ENCODE measurements around the gene SYNC. TPM values are rescaled to one million over a fixed set of nuclear protein-coding genes. Genes with fewer than 3 reads are reported as not detected.
A peak's percentile ranks its signal among the peaks of the same experiment; 100 is the strongest.
"Not testable (repeated sequence)": the region's sequence is repeated elsewhere in the genome, so short reads cannot be mapped to it uniquely, and the experiment has no call there.

The SYNC gene
- total RNA-seq, 1 donor from 2014 or later, result 24.7 TPM

DNA sequence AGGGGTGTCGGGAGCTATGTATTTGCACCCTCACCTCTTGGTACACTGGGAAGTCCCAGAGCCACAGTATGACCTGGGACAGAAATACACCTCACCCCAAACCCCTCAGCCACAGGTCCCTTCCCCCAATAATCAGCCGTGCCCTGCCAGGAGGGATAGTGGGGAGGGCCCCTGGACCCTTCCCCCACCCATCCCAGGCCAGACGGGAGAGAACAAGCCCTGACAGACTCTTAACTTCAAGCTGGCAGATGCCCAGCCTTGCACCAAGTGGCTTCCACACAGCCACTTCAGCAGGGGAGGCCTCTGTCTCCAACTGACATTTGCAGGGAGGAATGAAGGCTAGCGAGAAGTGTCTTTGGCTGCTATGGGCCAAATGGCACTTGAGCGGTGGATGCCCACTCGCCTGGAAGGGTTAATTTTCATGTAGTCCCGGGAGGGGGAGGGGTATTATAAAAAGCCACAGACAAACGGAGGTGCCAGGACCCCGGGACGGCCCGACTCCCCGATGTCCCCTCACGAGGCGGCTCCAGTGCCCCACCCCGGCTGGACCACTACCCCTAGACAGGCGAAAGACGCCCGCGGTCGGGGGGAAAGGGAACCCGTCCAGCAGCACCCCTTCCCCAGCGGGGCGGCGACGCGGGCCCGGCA is 495 bp downstream of the SYNC start:
- intact Hi-C loops (cut with DNase I), result loop anchor here (5.0 kb wide), 1 partner anchor 170 kb away; the partner anchor contains the start of gene FNDC5
- ATAC-seq, result peak; percentile 29
- DNase-seq (ENCODE audit: missing footprints), result no peak

DNA sequence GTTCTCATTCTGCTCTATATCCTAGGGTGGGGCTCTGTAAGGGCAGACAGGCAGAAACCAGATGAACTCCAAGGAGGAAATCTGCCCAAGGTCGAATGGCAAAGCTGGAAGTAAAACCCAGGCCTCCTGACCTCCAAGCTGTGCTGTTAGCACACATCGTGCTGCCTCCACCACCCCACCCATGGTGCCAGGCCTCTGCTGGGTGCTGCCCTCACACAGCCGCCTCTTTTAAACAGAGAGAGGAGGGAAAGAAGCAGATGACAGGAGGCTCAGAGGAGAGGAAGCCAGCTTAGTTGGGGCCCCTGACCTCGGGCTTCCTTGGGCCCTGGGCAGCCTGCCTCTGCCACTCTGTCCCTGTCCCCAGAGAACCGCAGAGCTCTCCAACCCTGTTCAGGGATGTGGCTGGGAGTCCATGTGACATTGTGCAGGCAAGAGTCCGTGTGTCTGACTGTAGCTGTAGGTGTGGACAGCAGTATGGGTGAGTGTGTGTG is 1.1 kb downstream of the SYNC start:
- ATAC-seq (peak; percentile 50), DNase-seq (ENCODE audit: missing footprints) (no peak)
- intact Hi-C loops (cut with DNase I), result loop anchor here (5.0 kb wide), 1 partner anchor 171 kb away; the partner anchor contains the start of gene FNDC5

DNA sequence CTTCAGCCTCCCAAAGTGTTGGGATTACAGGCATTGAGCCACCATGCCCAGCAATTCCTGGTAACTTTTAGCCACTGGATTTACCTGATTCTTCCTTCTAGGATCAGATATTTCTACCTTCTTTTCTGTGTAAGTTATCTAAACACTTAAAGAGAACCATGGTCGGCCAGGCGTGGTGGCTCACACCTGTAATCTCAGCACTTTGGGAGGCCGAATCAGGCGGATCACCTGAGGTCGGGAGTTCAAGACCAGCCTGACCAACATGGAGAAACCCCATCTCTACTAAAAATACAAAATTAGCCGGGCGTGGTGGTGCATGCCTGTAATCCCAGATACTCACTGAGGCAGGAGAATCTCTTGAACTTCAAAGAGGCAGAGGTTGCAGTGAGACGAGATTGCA is 5.6 kb downstream of the SYNC start:
- DNase-seq (ENCODE audit: missing footprints); intact Hi-C loops (cut with DNase I); ATAC-seq: not testable (repeated sequence)

DNA sequence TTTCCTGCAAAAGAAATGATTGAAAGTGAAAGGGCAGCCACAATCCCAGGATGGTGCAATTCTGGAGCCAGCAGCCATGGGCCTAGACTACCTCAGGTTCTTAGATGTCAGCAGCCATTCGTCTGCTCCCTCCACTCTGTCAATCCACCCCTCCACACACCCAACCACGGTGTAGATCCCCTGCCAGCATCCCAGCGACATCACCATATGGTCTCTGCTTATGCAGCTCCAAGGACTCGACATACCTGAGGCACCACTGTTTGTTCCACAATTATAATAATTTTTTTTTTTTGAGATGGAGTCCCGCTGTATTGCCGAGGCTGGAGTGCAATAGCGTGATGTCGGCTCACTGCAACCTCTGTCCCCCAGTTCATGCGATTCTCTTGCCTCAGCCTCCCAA is 6.5 kb downstream of the SYNC start:
- ATAC-seq (no peak), DNase-seq (ENCODE audit: missing footprints) (no peak)
- intact Hi-C loops (cut with DNase I), result no loop called here

DNA sequence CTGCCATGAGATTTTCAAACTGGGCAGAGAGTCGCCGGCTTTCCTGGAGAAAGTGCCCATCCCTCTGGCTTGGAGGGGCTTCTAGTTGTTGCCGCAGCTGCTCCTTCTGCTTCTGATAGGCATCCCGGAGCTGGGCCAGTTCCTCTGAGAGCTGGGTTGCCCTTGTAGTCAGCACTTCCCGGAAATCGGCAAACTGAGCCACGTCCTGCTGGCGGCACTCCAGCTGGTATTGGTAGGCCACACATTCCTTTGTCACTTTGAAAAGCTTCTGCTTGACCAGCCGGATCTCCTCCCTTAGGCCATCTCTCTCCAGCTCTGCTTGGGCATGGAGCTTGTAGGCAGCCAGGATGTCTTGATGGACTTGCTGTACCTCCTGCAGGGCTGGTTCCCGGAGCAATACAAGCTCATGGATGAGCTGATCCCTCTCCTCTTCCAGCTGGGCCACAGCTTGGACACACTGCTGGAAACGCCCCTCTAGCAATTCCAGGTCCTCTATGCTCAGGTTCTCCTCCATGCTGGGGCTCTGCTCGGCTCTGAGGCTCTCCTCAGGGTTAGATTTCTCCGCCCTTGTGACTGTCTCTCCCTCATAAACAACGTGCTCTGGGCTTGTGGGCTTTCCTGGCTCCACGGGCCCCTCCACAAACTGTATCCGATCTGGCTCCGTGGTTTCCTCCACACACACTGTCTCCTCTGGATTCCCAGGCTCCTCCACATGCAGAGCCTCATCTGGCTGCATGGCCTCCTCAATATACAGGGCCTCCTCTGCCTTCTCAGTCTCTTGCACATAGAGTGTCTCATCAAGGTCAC is 7.3 kb downstream of the SYNC start:
- DNase-seq (ENCODE audit: missing footprints) (peak; percentile 93), ATAC-seq (peak; percentile 30)
- intact Hi-C loops (cut with DNase I), result no loop called here

- intact Hi-C loops (cut with DNase I), result no loop called here
- DNase-seq (ENCODE audit: missing footprints), result no peak
- ATAC-seq, result no peak
These were observed 9.0 kb downstream of the SYNC start for GRCh38 chr1:32693455-32694174.

DNA sequence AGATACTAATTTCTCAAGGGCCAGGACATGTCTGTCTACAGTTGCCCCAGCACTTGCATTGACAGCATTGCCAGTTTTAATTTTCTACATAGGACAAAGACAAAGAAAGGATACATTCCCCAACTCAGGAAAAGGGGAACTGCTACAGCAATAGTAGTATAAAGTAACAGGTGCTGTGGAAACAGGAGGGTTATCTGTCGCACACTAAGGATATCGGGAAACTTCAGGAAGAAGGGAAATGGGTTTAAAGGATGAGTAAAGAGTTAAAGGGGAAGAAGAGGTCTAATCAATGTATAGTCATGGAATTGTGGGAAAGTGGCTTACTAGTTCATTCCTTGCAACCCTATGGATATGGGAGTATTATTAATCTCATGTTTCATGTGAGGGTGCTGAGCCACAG is 16.2 kb downstream of the SYNC start:
- ATAC-seq, result no peak
- no peak for DNase-seq (ENCODE audit: missing footprints)
- intact Hi-C loops (cut with DNase I), result no loop called here

- DNase-seq (ENCODE audit: missing footprints) (no peak), ATAC-seq (peak; percentile 37)
- intact Hi-C loops (cut with DNase I), result no loop called here
These were observed 17.1 kb downstream of the SYNC start for GRCh38 chr1:32685498-32685897.

DNA sequence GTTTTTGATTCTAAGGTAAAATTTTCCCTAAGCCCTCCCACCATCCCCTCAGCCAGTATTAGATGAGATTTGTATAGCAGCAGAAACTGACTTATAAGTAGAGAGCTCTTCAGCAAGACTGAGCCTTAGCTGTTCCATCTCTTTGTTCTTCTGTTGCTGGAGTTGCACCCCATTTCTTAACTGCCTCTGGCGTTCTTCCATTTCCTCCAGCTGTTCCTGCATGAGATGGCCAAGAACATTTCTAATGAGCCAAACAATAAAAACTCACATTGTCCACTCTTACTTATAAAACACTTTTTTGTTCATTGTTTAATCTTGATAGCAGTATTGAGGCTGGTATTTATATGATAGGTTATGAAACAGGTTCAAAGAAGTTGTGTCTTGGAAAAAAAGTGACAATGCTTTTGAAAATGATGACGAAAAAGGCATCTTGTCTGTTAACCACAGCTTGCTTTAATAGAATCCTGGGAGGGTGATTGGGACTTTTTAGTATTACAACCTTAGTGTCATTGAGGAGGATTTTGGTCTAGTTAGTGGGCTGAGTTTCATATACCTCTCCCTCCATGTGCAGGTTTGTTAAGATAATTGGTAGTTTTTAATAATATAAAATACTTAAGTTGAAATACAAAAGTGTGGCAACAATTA is 18.3 kb downstream of the SYNC start:
- ATAC-seq (peak; percentile 49), DNase-seq (ENCODE audit: missing footprints) (no peak)
- intact Hi-C loops (cut with DNase I), result no loop called here

GRCh38 chr1:32683397-32683796 is 19.2 kb downstream of the SYNC start:
- intact Hi-C loops (cut with DNase I), result no loop called here
- ATAC-seq (no peak), DNase-seq (ENCODE audit: missing footprints) (no peak)

GRCh38 chr1:32681999-32682398 is 20.6 kb downstream of the SYNC start:
- ATAC-seq (no peak), DNase-seq (ENCODE audit: missing footprints) (no peak)
- intact Hi-C loops (cut with DNase I), result no loop called here

DNA sequence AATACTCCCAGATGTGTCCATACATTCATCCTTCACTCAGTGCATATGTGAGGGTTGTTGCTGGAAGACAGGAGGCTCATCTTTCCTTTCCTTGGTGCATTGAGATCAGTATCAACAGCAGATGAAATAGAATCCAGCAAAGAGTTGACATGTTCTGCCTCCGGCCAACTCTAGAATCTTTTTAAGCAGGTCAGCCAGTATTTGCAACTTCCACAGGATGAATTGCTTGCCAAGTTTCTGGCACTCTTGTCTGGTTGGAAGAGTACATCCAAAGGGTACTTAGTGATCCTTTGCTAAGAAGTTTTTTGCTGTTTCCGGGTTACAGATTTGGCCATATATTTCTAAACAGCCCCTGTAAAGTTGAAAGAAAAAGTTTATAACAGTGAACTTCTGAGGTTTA is 21.1 kb downstream of the SYNC start:
- DNase-seq (ENCODE audit: missing footprints) (no peak), ATAC-seq (no peak)
- intact Hi-C loops (cut with DNase I), result no loop called here

DNA sequence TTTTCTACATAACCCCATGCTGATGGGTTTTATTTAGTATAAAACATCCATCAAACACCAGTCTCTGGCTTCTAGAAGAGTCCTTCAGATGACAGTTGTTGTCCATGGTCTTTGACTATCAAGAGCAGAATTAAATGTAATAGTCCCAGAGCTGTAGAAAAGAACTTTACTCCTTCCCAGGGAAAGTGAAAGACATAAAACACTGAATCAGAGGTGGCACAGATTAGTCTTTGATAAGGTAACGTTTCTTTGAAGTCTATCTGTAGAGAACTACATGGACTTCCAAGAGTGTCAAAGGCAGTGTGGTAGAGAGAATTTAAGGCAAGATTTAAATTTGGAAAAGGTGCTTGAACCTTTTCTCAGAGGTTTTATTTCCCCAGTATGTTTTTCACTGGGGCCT is 21.9 kb downstream of the SYNC start:
- intact Hi-C loops (cut with DNase I), result no loop called here
- no peak for ATAC-seq
- no peak for DNase-seq (ENCODE audit: missing footprints)

DNA sequence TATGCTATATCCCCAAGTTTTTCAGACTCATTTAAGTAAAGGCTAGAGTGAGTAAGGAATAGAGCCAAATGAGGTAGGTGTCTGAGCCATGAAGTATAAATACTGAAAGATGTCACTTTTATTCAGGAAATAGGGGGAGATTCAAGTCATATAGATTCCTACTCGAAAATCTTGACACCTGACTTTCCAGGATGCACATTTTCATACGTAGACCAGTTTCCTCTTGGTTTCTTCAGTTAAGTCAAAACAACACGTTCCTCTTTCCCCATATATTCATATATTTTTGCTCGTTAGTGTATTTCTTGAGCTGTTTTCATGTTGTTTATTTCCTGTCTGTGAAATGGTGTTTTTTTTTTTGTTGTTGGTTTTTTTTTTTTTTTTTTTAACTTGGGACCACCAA is 22.6 kb downstream of the SYNC start:
- intact Hi-C loops (cut with DNase I); ATAC-seq; DNase-seq (ENCODE audit: missing footprints): not testable (repeated sequence)

DNA sequence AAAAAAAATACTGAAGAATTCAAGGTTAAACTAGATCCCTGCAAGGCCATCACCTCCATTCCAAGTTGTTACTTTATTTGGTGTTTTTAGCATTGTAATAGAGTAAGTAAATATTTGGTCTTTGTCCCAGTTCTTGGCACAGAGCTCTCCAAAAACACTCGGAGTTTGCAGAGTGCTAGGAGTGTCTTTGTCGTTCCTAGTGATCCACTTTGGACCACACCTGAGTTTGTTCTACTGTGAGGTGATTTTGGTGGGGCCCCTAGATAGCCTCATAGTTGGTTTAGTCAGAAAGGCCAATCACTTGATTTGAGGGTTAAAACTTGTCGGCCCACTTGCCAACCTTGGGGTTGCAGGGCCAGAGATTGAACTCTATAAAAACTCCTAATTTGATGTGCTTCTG is 25.6 kb downstream of the SYNC start:
- DNase-seq (ENCODE audit: missing footprints) (no peak), ATAC-seq (no peak)
- intact Hi-C loops (cut with DNase I), result no loop called here

GRCh38 chr1:32668716-32669115 is 33.9 kb downstream of the SYNC start:
- ATAC-seq; intact Hi-C loops (cut with DNase I); DNase-seq (ENCODE audit: missing footprints): not testable (repeated sequence)

DNA sequence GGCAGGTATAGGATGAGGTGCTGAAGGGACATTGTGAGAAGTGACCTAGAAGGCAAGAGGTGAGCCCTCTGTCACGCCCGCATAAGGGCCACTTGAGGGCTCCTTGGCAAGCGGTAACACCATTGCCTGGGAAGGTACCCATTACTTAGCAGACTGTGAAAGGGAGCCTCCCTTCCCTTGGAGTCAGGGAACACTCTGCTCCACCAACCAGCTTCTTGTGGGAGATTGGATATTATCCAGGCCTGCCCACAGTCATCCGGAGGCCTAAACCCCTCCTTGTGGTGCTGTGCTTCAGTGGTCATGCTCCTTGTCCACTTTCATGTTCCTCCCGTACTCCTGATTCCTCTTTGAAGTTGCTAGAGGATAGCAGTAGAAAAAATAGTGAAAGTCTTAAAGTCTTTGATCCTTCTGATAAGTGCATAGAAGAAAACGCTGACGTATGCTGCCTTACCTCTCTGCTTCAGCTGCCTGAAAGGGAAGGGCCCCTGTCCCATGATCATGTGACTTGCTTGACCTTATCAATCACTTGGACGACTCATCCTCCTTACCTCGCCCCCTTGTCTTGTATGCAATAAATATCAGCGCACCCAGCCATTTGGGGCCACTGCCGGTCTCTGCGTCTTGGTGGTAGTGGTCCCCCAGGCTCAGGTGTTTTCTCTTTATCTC is 35.5 kb downstream of the SYNC start:
- no peak for DNase-seq (ENCODE audit: missing footprints)
- intact Hi-C loops (cut with DNase I), result no loop called here
- no peak for ATAC-seq

GRCh38 chr1:32665915-32666314 is 36.7 kb downstream of the SYNC start:
- no peak for DNase-seq (ENCODE audit: missing footprints)

GRCh38 chr1:32659581-32659980 is 43.0 kb downstream of the SYNC start:
- DNase-seq (ENCODE audit: missing footprints), result no peak

More at GRCh38 chr1:32665915-32666314, 36.7 kb downstream of the SYNC start:
- intact Hi-C loops (cut with DNase I), result no loop called here
- ATAC-seq, result no peak

More at GRCh38 chr1:32659581-32659980, 43.0 kb downstream of the SYNC start:
- intact Hi-C loops (cut with DNase I), result no loop called here
- ATAC-seq, result no peak
